Measurements from ENCODE around the gene NHSL2.

Gene NHSL2

DNA sequence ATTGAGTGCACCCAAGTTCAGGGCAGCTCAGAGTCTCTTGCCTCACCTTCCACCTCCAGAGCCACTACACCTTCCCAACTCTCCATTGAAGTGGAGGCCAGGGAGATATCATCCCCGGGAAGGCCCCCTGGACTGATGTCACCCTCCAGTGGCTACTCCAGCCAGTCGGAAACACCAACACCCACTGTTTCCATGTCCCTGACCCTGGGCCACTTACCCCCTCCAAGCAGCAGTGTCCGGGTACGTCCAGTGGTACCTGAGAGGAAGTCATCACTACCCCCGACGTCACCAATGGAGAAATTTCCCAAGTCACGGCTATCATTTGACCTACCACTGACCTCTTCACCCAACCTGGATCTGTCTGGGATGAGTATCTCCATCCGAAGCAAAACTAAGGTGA lies 228.9 kb downstream of the NHSL2 start:
- CTCF ChIA-PET, result no interaction called here
- POLR2A ChIA-PET, result no interaction called here
- TF ChIP-seq, protein P1, sequence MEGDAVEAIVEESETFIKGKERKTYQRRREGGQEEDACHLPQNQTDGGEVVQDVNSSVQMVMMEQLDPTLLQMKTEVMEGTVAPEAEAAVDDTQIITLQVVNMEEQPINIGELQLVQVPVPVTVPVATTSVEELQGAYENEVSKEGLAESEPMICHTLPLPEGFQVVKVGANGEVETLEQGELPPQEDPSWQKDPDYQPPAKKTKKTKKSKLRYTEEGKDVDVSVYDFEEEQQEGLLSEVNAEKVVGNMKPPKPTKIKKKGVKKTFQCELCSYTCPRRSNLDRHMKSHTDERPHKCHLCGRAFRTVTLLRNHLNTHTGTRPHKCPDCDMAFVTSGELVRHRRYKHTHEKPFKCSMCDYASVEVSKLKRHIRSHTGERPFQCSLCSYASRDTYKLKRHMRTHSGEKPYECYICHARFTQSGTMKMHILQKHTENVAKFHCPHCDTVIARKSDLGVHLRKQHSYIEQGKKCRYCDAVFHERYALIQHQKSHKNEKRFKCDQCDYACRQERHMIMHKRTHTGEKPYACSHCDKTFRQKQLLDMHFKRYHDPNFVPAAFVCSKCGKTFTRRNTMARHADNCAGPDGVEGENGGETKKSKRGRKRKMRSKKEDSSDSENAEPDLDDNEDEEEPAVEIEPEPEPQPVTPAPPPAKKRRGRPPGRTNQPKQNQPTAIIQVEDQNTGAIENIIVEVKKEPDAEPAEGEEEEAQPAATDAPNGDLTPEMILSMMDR (IDR thresholded peaks at IDR 0.05; ENCODE audit: control extremely low read depth, extremely low read depth, low read depth, missing control alignments), result no peak

GRCh38 chrX:72141372-72142004 lies 230.8 kb downstream of the NHSL2 start:
- CTCF ChIA-PET, result interaction anchor here (1.3 to 1.4 kb wide), 2 partner anchors 14 to 118 kb away, joined by 3 read pairs; no protein-coding TSS in a partner anchor
- POLR2A ChIA-PET, result no interaction called here
- TF ChIP-seq, protein P1 (IDR thresholded peaks at IDR 0.05; ENCODE audit: control extremely low read depth, extremely low read depth, low read depth, missing control alignments), result no peak
- DNase-seq (ENCODE audit: extremely low spot score), result no peak

More for the DNA sequence above, 228.9 kb downstream of the NHSL2 start:
- no peak for DNase-seq (ENCODE audit: extremely low spot score)

DNA sequence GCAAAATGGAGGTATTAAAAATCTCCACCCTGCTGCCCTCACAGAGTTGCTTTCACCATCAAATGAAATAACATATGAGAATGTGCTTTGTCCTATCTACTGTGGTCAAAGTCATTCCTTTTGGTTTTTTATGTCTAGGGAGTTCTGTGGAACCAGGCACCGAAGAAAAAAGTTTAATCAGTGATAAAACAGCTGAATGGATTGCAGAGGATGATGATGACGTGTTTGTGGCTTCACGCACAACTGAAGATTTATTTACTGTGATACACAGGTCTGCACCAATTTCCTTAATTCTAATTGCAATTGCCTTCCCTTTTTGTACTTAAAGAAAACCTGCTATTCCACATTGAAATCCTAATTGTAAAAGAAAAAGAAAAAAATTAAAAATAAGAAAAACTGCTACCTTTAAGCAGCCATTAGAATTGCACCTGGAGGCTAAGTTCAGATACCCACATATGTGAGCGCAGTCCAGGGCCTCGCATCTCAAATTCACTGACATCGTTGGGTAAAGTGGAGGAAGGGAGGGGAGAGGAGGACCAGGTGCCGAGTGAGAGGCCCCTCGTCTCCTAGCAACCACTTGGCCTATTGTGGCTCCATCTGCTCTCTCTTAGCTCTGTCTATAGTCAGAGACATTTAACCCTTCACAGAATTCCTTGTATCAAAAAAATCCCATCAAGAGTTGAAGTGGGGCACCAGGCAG lies 231.6 kb downstream of the NHSL2 start:
- CTCF ChIA-PET, result interaction anchor here (1.3 to 1.4 kb wide), 2 partner anchors 15 to 118 kb away, joined by 3 read pairs; no protein-coding TSS in a partner anchor
- POLR2A ChIA-PET, result no interaction called here
- DNase-seq (ENCODE audit: extremely low spot score), result no peak
- TF ChIP-seq, protein P1 (IDR thresholded peaks at IDR 0.05; ENCODE audit: control extremely low read depth, extremely low read depth, low read depth, missing control alignments), result no peak

- TF ChIP-seq, protein P1 (IDR thresholded peaks at IDR 0.05; ENCODE audit: control extremely low read depth, extremely low read depth, low read depth, missing control alignments), result no peak
- POLR2A ChIA-PET, result no interaction called here
- CTCF ChIA-PET, result interaction anchor here (2.9 kb wide), 1 partner anchor 16 kb away, joined by 14 read pairs; no protein-coding TSS in a partner anchor
- DNase-seq (ENCODE audit: extremely low spot score), result no peak
Measured at GRCh38 chrX:72142794-72143608, 232.4 kb downstream of the NHSL2 start.

DNA sequence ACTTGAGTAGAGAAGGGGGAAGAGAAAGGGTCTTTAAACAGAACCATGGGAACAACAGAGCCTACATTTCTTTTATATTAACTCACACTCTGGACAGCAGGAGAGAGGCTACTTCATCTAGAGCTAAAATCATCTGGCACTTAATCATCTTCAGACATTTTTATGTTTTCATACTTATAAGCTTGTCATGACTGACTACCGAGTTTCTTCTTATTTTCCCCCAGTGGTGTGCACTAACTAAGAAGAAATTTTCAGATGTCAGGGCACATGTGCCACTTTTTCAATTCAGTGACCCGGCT lies 232.9 kb downstream of the NHSL2 start:
- no peak for DNase-seq (ENCODE audit: extremely low spot score)
- POLR2A ChIA-PET, result no interaction called here
- TF ChIP-seq, protein P1 (IDR thresholded peaks at IDR 0.05; ENCODE audit: control extremely low read depth, extremely low read depth, low read depth, missing control alignments), result no peak
- CTCF ChIA-PET, result interaction anchor here (0.9 to 2.9 kb wide), 2 partner anchors 17 to 124 kb away, joined by 3 to 14 read pairs; no protein-coding TSS in a partner anchor

- ChIA-PET CTCF (interaction anchor here (2.9 kb wide), 1 partner anchor 18 kb away, joined by 14 read pairs; no protein-coding TSS in a partner anchor), POLR2A (no interaction called here)
- DNase-seq (ENCODE audit: extremely low spot score), result no peak
- TF ChIP-seq, protein P1 (IDR thresholded peaks at IDR 0.05; ENCODE audit: control extremely low read depth, extremely low read depth, low read depth, missing control alignments), result no peak
Measured at GRCh38 chrX:72145181-72145580, 234.5 kb downstream of the NHSL2 start.

Data from GM10248 (cell line).